NCI-H2107 (cell line): ENCODE results near the gene TMEM121.

Experiments used
- DNase-seq: peaks from one replicate; lab custom pipeline; 2025; lab: John Stamatoyannopoulos, UW

Gene TMEM121

DNA sequence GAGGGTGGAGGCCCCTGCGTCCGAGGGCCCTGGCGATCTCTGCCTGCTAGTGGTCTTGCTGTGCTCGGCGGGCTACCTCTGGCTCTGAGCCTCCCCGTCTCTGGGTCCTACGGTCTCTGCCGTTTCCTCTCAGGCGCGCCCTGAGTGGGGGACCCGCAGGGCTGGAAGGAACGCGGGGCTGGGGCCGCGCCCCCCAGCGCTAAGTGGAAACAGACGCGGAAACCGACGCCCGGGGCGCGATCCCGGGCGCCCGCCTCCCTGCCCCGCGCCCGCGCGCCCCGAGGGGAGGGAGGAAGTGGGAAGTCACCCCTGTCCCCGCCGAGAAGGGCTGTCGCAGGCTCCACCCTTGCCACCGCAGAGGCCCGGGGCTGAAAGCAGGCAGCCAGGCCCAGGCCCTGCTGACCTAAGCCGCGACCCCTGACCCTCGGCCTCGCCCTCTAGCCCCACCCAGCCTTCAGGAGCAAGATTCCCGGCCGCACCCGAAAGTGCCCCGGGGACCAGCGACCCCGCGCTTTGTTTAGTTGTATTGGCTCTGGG, 38.9 kb upstream of the TMEM121 start:
- DNase-seq = no peak

DNA sequence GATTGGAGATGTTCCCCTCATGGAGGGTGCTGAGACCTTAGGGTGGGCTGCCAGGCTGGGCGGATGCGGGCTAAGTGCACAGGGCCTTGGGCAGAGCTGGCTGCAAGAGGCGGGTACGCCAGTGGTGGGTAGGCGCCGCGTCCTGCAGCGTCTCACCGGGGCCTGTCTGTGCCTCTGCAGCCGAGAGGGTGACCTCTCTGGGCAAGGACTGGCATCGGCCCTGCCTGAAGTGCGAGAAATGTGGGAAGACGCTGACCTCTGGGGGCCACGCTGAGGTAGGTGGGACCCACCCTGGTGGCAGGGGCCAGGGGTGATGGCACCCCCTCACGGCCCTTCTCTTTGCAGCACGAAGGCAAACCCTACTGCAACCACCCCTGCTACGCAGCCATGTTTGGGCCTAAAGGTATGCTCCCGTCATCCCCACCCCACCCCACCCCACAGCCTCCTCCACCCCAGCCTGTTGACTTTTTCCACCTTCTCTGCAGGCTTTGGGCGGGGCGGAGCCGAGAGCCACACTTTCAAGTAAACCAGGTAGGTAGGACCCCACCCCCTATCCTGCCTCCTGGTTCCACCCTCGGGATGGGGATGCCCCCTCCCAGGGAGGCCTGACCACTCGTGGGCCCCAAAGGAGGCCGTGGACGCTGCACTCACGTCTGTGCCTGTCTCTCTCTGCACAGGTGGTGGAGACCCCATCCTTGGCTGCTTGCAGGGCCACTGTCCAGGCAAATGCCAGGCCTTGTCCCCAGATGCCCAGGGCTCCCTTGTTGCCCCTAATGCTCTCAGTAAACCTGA, 38.2 kb upstream of the TMEM121 start:
- no peak for DNase-seq

DNA sequence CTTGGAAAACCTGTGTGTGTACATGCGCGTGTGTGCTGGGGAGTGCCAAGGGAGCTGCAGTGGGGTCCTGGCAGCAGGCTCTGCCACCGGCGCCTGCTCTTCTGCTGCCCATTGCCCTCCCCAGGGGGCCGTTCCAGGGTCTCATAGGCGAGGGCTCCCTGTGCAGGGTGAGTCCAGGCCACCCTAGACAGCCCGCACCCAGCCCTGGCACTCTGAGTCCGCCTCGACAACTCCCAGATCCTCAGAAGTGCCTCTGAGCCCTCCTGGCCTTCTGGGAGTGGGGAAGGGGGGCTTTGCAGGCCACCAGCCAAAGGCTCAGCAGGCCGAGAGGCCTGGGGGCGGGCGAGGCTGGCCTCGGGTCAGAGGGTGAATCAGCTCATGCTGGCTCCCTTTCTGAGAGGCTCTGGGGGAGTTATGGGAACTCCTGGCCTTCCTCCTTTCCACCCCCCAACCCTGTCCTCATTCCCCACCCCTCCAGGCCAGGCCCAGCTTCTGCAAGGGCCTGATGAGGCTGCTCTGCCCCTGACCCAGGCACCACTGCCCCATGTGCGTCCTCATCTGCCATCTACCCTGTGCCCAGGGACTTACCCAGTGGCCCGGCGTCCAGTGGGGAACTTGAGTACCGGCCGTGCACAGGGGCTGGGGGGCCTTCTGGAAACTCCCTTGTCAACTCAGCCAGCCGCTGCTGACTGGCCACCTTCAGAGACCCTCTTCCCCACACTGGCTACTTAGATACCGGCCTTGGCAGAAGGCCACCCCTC, 37.4 kb upstream of the TMEM121 start:
- DNase-seq = no peak

DNA sequence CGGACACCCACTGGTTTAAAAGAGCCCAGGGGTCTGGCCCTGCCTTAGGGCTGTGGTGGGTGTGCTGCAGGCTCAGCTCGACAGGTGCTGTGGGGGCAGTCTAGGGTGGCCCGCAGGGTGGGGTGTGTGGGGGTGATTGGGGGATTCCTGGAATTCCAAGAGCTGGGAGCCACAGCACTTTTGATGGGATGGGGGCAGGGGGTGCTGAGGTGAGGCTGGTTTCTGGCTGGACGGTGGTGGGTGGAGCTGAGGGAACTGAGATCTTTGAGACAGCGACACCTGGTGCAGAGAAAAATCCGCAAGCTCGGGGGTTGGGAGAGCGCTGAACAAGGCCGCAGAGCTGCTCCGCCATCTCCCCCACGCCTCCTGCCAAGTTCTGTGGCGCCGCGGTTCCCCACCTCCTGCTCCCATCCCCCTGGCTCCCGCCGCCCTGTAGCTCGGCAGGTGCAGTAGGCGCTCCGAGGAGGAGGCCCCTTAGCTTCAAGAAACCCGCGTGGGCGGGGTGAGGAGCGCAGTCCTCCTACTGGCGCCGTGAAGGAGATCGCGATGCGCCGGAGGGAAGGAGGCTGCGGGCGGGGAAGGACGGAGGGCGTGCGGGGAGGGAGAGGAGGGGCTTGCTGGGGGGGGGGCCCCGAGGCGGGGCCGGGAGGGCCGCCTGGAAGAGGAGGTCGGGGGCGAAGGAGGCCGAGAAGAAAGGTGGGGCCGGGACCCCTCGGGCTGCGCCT, 36.7 kb upstream of the TMEM121 start:
- DNase-seq = peak; percentile 85

DNA sequence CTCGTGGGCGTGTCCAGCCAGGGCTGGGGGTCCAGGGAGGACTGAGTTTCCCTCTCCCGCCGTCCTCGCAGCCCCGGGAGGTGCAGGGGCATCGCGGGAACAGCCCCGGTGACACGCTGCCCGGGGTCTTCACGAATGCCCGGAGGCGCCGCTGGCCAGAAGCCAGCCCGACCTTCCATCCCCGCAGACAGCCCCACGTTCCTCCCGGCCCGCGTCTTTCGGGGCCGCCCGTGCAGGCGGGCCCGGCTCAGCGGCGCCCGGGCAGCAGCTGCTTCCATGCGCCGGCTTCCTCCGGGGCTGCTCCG, 36.2 kb upstream of the TMEM121 start:
- no peak for DNase-seq

DNA sequence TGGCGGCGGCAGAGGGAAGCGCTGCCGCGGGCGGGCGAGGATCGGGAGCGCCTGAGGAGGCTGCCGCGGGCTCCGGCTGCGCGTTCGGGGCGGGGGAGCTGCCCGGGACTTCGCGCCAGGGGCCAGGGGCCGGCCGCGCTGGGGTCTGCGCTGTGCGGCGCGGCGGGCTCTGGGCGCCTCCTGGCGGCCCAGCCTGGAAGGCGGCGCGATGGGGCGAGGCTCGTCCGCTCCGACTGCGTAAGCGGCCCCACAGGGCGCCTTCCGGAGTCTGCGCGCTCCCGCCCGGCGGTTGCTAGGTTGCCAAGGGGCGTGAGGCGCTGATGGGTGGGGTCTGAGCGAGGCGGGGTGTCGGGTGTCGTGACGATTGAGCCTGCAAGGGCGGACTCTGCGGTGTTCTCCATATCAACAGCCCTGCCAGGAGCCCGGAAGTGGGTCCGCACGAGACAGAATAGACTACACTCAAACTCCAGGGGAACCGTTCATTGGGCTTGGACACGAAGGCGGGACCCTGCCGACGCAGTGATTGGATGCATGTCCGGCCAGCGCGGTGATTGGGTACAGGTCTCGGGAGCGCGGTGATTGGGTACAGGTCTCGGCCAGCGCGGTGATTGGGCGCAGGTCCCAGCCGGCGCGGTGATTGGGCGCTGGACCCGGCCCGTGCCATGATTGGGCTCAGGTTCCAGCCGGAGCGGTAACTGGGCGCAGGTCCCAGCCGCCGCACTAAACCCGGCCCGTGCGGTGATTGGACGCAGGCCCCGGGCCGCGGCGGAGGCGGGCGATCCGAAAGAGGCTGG, 35.6 kb upstream of the TMEM121 start, which contains the start of gene TEDC1:
Gene TEDC1 (plus strand): TSS at position 675 of the 794 bp plus-strand sequence. CDS start 130 bp downstream, outside the sequence.
- peak; percentile 100 for DNase-seq

DNA sequence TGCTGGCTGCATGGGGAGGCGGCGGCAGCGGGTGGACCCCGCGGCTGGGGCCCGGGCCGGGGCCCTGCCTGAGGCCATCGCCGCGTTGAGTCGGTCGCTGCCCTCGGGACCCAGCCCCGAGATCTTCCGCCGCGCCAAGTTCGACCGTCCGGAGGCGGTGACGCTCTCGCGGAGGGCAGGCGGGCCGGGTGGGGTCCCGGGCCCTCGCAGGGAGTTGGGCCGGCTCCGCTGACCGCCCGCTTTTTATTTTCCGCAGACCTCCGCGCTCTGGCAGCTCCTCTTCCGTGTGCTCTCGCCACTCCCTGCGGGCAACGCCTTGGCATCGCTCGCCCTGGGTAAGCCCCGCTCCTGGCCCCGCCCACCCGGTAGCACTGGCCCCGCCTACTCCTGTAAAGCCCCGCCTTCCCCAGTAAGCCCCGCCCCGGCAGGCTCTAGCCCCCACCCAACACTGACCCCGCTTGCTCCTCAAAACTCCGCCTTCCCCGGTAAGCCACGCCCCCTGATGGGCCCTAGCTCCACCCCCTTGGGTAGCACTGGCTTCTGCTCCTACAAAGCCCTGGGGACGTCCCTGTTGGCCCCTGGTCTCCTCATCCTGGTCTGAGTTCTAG, 34.9 kb upstream of the TMEM121 start:
- peak; percentile 46 for DNase-seq

DNA sequence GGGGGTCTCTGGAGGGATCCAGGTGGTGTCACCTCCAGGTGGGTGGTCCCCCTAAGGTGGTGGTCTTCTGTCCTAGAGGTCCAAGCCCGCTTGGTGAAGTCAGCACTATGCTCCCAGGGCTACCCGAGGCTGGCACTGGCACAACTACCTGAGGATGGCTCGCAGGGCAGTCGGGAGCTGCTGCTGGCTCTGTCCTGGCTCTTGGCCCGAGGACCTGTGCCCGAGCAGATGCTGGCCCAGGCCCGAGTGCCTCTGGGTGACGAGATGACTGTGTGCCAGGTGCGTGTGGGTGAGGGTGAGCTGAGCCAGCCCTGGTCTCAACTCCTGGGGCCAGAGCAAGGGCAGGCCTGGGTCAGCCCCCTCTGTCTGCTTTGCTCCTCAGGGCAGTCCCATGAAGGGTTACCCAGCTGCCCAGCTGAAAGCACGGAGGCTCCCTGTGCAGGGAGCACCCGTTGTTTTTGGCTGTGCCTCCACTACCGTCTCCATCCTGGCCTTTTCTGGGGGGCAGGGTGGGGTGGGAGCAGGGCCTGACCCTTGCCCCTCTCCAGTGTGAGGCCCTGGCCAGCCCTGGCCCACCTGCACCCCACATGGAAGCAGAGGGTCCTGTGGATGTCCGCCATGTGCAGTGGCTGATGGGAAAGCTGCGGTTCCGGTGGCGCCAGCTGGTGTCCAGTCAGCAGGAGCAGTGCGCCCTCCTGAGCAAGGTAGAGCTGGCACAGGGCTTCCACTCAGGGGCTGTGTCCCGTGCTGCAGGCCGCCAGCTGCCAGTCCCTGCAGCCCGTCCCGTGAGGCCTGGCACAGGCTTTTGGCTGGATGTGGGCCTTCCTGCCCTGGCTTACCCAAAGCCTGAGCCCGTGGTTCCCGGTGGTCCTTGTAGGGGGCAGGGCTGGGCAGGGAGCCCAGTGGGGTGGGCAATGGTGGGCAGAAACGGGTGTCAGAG, 34.1 kb upstream of the TMEM121 start:
- DNase-seq = no peak

DNA sequence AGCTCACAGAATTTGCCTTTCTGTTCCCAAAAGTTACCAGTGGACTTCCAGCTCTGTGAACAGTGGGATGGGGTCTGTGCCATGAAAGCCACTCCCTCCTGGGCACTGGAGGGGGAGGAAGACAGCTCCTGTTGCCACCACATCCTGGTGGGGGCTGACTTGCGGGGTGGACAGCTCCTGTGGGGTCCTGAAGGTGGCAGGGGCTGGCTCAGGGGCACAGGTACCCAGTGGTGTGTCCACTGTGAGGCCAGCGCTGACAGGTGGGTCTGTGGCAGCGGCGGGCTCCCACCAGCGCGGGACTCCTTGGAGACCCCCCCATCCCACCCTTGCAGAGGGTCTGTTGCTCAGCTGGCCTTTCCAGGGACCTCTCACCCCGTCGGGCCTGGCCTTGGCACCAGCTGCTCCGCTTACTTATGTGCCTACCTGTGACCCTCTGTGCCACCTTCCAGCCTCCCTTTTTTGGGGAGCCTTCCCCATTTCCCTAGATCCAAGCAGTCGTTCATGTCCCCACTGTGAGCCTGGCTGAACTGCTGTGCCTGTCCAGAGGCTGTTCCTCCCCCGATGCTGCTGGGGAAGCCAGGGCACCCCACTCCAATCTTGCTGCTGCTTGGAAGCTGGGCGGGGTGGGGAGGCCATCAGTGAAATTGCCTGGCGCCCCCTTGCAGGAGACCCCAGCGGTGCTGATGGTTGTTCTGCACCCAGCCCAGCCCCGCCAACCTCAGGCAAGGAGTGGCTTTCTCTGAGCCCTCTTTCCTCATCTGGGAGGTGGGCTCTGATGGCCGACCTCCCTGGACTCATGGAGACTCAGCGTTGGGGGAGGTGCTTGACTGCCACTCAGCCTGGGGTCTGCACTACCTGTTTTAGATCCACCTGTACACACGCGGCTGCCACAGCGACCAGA, 33.2 kb upstream of the TMEM121 start:
- DNase-seq = no peak

DNA sequence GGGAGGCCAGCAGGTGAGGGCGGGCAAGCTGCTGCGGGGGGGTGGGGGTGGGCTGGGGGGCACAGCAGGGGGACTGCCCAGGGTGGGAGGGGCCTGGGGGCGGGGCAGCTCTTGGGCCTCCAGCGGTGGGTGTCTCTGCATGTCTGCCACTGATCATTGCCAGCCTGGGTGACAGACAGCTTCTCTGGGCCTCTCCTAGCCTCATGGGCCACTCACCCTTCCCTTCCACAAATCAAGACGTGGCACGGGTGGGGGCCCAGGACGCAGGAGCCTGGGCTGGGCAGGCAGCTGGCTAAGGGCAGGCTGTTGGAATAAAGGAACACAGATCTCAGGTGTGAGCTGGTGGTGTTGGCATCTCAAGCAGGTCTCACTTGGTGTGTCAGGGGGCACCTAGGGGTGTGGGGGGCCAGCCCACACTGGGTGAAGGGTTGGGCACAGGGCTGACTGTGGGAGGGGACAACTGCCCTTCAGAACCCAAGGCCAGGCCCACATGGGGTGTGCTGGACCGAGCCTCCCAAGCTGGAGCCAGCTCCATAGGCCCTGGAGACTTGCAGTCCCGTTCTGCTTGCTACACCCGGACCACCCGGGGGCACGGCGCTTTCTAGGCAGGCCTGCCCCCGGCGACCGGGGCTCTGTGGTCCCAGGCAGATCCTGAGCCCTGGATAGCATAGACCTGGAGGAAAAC, 32.3 kb upstream of the TMEM121 start:
- no peak for DNase-seq

DNA sequence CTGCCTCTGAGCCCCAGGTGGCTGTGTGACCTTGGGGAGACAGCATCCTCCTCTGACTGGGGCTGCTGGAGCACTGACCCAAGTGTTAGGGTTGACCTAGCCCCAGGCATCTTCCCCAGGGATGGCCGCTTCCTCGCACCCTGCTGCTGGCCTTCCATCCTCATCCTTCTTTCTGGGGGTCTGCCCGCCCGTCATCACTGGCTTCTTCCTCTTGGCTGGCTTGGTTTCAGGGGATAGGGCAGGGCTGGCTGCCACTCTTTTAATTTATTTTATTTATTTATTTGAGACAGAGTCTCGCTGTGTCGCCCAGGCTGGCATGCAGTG, 31.8 kb upstream of the TMEM121 start:
- no peak for DNase-seq

DNA sequence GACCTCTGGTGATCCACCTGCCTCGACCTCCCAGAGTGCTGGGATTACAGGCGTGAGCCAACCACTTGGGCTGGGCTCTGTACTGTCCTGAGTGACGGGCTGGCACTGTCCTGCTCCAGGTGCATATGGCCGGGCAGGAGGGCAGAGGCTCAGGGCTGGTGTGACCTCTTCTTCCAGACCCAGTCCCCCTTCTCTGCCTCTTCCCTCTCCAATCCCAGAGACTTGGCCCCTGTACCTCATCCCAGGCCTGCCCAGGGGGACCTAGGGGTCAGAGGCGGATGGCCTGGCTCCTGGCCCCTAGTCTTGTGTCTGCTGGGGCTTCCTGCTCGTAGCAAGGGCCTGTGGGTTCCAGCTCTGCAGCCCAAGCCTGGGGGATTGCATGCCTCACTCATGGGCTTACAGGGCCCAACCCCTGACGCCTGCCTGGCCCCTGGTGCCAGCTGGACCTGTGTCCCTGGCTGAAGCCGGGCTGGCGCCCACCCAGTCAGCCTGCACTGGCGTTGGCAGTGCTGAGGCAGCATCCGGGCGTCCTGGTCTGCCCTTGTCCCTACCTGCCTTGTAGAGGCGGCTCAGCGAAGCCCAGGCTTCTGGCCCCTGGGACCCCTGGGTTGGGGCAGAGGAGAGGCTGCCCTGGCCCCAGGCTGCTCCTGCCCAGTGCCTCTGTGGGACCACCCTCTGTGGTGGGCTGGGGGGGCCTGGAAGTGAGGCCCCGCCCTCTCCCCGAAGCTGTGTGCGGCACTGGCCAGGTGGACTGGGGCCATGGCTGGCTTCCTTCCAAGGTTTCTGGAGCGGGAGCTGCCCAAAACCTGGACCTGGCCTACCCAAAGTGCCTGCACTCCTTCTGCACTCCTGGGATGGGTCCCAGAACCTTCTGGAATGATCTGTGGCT, 31.0 kb upstream of the TMEM121 start:
- no peak for DNase-seq

DNA sequence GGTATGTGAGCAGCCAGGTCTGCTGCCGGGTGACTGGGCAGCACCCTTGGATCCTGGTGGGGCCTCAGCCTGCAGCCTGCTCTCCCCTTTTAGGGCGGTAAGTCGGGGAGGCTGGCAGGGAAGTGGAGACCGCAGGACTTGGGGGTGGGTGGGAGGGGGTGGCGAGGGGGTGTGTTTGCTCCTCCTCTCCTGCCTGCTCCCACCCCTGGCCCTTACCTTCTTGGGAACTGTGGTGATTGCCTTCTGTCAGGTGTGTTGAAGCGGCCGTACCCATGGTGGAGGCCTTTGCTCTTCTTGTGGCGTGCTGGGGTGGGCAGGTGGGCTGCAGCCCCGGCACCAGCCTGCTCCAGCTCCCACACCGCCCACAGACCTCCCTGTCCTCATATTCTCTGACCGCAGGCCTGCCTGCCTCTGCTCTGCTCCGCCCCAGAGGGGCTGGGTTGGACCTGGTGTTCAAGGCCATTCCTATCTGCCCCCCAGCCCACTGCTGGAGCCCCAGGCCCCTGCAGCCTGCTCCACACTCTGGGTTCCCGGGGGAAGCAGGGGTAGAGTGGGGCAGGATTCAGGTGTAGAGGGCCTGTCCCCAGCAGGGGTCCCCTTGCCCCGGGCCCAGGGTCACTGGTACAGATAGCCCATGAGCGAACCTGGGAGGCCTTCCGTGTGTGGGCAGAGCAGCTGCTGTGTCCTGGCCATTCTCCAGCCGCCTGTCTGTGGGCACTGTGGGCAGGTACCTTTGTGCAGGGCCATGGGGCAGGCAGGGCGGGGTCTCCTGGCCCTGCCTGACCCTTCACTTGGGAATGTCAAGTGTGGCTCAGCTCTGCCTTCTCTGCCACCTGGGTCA, 30.2 kb upstream of the TMEM121 start:
- no peak for DNase-seq

DNA sequence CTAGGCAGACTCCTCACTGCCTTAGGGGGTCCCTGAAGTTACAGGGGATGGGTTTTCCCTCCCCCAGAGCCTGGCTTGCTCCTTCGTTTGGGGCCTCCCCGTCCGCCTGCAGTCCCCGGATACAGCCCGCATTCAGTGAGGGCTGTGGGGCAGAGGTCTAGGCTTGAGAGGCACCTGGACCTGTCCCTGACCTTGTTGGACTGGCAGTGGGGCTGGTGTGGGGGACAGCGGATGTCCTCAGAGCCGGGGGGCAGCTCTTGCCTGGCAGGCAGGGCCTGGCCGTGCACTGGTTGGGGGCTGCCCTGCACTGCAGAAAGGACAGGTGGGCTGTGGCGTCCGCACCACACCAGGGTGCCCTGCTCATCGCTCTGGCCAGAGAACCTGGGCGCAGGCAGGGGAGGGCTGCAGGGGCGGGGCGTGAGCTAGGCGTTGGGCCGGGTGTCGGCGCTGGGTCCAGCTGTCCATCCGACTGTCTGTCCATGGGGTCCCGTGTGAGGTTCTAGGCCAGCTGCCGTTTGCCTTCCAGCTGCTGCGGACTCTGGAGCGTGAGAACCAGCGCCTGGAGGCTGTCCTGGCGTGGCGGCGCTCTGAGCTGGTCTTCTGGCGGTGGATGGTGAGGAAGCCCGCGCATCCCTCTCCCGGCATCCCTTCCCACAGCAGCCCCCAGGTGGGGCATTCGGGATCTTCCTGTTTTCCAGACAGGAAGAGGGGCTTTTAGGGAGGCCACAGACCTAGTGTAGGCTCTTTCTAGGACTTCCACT, 29.4 kb upstream of the TMEM121 start:
- no peak for DNase-seq

DNA sequence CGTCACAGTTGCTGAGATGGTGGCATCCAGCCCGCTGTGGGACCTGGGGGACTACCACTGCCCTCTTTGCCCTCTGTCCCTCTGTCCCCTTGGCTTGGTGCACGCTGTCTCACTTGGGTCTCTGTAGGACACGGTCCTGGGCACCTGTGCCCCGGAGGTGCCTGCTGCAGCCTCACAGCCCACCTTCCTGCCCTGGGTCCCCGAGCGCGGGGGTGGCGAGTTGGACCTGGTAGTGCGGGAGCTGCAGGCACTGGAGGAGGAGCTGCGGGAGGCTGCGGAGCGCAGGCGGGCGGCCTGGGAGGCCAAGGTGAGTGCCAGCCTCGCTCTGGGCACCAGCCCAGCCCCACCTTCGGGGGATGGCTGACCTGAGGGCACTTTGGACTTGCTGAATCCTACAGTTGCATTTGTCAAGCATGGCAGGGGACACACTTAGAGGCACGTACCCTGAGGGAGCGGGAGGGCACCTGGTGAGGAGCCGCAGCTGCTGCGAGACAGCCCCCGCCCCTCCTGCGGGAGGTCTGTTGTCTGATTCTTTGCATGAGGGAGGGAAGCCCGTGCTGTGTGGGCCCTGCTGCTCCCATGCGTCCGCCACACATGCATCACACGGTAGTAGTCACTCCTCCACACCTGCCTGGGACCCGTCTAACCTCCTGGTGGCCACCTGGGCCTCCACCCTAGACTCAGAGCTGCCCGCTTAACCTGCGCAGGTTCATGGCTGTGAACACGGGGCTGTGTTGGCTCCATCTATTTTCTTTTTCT, 28.5 kb upstream of the TMEM121 start:
- no peak for DNase-seq
